ENCODE data around the gene TBX10. TPM values are rescaled to one million over a fixed set of nuclear protein-coding genes. Genes with fewer than 3 reads are reported as not detected.

Gene TBX10
- total RNA-seq, 1 experiment from 2014 or later = not detected

DNA sequence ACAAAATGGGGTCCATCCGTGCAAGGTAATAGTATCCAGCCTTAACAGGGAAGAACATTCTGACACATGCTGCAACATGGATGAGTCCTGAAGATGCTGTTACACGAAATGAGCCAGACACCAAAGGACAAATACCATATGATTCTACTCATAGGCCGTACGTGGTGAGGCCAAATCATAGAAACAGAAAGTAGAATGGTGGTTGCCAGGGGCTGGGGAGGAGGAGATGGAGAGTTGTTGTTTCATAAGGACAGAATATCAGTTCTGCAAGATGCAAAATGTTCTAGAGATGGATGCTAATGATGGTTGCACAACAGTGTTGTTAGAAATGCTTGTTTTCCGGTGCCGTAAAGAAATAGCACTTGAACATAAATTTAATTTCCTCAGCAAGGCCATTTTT, 2.6 kb downstream of the TBX10 start:
- H3K4me1 ChIP-seq (ENCODE audit: insufficient read depth, low read length, poor library complexity, severe bottlenecking) = no peaks in the 10 kb centered on the region
- TF ChIP-seq CTCF (conservative IDR thresholded peaks at IDR 0.05; ENCODE audit: low read depth, low read length) = no peak
- no peak for TF ChIP-seq EZH2 (IDR thresholded peaks at IDR 0.05; ENCODE audit: borderline replicate concordance, low read depth, low read length, poor library complexity, severe bottlenecking)
- no peaks in the 10 kb centered on the region for H3K27me3 ChIP-seq (replicated peaks; ENCODE audit: insufficient read depth, low read depth, low read length, poor library complexity)
- H3K4me3 ChIP-seq (ENCODE audit: low read depth, low read length, poor library complexity, severe bottlenecking) = no peak overlapping the region
- no peak for DNase-seq (ENCODE audit: low spot score)
- H3K9me3 ChIP-seq (ENCODE audit: low read depth, low read length, poor library complexity, severe bottlenecking) = no peaks in the 10 kb centered on the region
- BruUV-seq (replicated peaks) = no TSS peak
- intact Hi-C loops (cut with micrococcal nuclease; ENCODE audit: unreplicated experiment) = no loop called here
- ChIA-PET CTCF (no interaction called here), POLR2A (ENCODE audit: low non-redundant PET) (no interaction called here)
- H3K27ac ChIP-seq (ENCODE audit: low read depth, low read length, poor library complexity, severe bottlenecking) = no peak overlapping the region
- H3K36me3 ChIP-seq (ENCODE audit: insufficient read depth, low read length, poor library complexity, severe bottlenecking) = no peaks in the 10 kb centered on the region

- BruUV-seq (replicated peaks) = no TSS peak
- DNase-seq (ENCODE audit: low spot score) = no peak
- Histone ChIP-seq H3K4me1 (ENCODE audit: insufficient read depth, low read length, poor library complexity, severe bottlenecking) (peaks cover 6% of the 10 kb centered on the region), H3K9me3 (ENCODE audit: low read depth, low read length, poor library complexity, severe bottlenecking) (no peaks in the 10 kb centered on the region), H3K36me3 (ENCODE audit: insufficient read depth, low read length, poor library complexity, severe bottlenecking) (no peaks in the 10 kb centered on the region), H3K27me3 (replicated peaks; ENCODE audit: insufficient read depth, low read depth, low read length, poor library complexity) (no peaks in the 10 kb centered on the region), H3K4me3 (ENCODE audit: low read depth, low read length, poor library complexity, severe bottlenecking) (no peak overlapping the region), H3K27ac (ENCODE audit: low read depth, low read length, poor library complexity, severe bottlenecking) (no peak overlapping the region)
- ChIA-PET CTCF (no interaction called here), POLR2A (ENCODE audit: low non-redundant PET) (no interaction called here)
- intact Hi-C loops (cut with micrococcal nuclease; ENCODE audit: unreplicated experiment) = no loop called here
- TF ChIP-seq EZH2 (IDR thresholded peaks at IDR 0.05; ENCODE audit: borderline replicate concordance, low read depth, low read length, poor library complexity, severe bottlenecking) (no peak), CTCF (conservative IDR thresholded peaks at IDR 0.05; ENCODE audit: low read depth, low read length) (no peak)
These were observed 4.4 kb downstream of the TBX10 start for GRCh38 chr11:67635231-67635521.

- CTCF ChIA-PET = no interaction called here
These were observed 5.0 kb downstream of the TBX10 start for GRCh38 chr11:67634366-67635230.

More at GRCh38 chr11:67634366-67635230, 5.0 kb downstream of the TBX10 start:
- TF ChIP-seq CTCF (conservative IDR thresholded peaks at IDR 0.05; ENCODE audit: low read depth, low read length) (no peak), EZH2 (IDR thresholded peaks at IDR 0.05; ENCODE audit: borderline replicate concordance, low read depth, low read length, poor library complexity, severe bottlenecking) (no peak)
- H3K36me3 ChIP-seq (ENCODE audit: insufficient read depth, low read length, poor library complexity, severe bottlenecking) = no peaks in the 10 kb centered on the region
- POLR2A ChIA-PET (ENCODE audit: low non-redundant PET) = no interaction called here
- intact Hi-C loops (cut with micrococcal nuclease; ENCODE audit: unreplicated experiment) = loop anchor here (5.0 kb wide), 1 partner anchor 168 kb away; no protein-coding TSS in a partner anchor
- H3K4me1 ChIP-seq (ENCODE audit: insufficient read depth, low read length, poor library complexity, severe bottlenecking) = peaks cover 10% of the 10 kb centered on the region
- BruUV-seq (replicated peaks) = no TSS peak
- H3K4me3 ChIP-seq (ENCODE audit: low read depth, low read length, poor library complexity, severe bottlenecking) = no peak overlapping the region
- H3K9me3 ChIP-seq (ENCODE audit: low read depth, low read length, poor library complexity, severe bottlenecking) = no peaks in the 10 kb centered on the region
- H3K27me3 ChIP-seq (replicated peaks; ENCODE audit: insufficient read depth, low read depth, low read length, poor library complexity) = no peaks in the 10 kb centered on the region
- no peak for DNase-seq (ENCODE audit: low spot score)
- H3K27ac ChIP-seq (ENCODE audit: low read depth, low read length, poor library complexity, severe bottlenecking) = no peak overlapping the region

All from A673 (cell line).